GM21576 (cell line): ENCODE data around the gene CCNQ.

Source experiments
- ATAC-seq: cut with Tn5 transposase; IDR thresholded peaks from one replicate; pipeline ENCODE4 v1.9.1; 2021; ENCODE audit warnings: mild to moderate bottlenecking, moderate library complexity; ENCODE audit not compliant: unreplicated experiment

CCNQ gene

DNA sequence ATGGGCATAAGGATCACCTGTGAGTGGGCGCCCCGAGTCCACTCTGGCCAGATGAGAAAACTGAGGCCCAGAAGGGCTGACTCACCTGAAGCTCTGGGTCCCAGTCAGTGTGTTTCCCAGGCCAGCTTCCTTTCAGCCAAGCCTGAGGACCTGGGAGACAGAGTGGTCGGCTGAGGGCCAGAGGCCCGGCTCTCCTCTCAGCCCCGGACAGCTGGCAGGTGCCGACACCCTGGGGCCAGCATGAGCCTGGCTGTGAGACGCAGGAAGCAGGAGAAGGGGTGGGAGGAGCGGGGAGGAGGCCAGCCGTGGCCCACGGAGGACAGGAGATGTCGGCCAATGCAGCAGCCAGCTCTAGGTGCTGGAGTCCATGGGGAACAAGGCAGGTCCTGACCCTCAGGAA is 52.6 kb downstream of the CCNQ start:
- no peak for ATAC-seq

DNA sequence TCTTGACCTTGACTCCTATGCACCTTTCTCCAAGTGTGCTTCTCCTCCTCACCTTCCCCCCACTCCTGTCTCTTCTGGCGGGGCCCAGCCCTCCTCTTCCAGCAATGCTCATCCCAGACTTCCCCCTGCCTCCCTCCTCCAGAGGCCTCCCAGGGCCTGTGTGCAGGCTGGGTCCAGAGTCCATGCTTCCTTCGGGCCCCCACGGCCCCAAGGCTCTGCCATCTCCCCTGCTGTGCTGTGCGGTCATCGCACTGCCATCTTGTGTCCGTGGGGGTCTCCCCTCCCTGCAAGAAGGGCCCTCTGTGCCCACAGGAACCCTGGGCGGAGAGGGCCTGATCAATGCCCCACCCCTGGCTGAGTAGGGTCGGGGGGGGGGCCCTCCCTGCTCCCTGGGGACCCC is 54.2 kb downstream of the CCNQ start:
- no peak for ATAC-seq

DNA sequence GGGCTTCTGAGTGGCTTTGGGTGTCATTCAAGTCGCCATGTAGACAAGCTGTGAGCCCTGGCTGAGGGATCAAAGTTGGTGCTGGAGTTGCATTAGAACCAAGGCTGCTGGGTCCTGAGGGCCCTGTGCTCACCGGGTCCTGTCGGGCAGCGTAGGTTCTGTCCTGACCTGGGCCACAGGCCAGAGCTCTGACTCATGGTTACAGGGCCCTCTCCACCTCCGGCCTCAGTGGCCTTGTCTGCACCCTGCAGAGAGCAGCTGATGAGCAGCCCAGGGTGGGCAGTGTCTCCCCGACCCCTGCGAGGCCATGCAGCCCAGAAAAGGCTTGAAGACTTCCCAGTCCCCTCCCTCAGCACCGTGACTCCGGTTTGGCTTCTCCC is 59.0 kb downstream of the CCNQ start:
- ATAC-seq, result no peak

DNA sequence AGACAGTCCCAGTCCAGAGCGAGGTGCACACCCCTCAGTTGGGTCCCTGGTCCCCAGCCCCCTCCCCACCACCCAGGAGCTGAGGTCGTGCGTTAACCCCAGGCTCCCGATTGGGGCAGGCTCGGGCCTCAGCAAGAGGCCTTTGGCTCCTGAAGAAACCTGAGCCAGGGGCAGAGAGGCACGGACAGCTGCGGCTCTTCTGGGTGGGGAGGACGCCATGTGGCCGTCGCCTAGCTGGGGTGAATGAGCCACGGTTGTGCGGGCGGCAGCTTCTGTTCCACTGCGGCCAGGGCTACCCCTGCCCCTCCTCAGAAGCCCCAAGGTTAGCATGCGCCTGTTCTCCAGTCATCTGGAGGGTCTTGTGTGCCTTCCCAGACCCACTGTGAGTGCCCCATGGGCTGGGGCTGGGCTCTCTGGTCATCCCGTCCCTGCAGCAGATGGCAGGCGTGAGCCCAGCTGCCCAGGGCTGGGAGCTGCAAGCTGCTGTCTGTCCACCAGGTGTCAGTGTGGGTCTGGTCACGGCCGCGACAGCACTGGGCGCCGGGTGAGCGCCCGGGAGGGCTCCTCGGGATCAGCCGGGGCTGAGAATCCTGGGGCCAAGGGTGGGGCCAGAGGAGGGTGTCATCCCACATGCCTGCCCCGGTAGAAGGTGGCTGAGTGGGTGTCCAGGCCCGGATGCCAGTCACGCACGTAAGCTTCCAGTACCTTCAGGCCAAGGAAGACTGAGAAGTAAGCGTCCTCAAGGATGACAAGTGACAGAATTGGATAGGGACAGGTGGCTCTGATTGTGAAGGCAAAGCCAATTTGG is 59.6 kb downstream of the CCNQ start:
- peak; percentile 75 for ATAC-seq

DNA sequence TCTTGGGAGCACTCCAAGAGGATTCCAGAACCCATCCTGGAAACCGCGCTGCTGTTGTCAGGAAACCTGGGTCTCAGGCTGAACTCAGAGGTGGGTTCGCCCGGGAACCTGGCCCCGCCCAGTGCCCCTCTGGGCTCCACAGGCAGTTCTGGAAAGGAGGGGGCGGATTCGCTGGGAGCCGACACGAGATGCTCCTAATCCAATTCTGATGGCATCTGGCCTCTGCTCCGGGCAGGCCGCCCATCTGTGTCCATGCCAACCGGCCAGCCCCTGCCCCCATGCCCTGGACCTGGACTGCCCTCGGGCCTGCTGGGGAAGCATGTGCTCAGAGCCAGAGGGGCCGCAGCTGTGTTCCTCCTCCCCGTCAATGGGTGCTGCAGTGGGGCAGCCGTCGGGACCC is 60.5 kb downstream of the CCNQ start:
- ATAC-seq, result no peak
